GM12873 (cell line): ENCODE data around the gene LRP1B.

ENCODE experiments used
- CTCF ChIP-seq: IDR thresholded peaks from 2 replicates; pipeline ENCODE4 v1.5.1; 2012; ENCODE audit warnings: low read depth, mild to moderate bottlenecking, moderate library complexity, low read length, control low read depth; ENCODE audit not compliant: insufficient read depth; ENCODE audit errors: missing control alignments

Gene LRP1B

GRCh38 chr2:141929331-141930252 lies 201.2 kb downstream of the LRP1B start:
- no peak for TF ChIP-seq CTCF

- no peak for TF ChIP-seq CTCF
Observed at GRCh38 chr2:141928476-141928875, 202.3 kb downstream of the LRP1B start.

GRCh38 chr2:141927536-141927935 lies 203.3 kb downstream of the LRP1B start:
- no peak for TF ChIP-seq CTCF

GRCh38 chr2:141925511-141925910 lies 205.3 kb downstream of the LRP1B start:
- no peak for TF ChIP-seq CTCF

- TF ChIP-seq CTCF = no peak
Observed at GRCh38 chr2:141923657-141924056, 207.2 kb downstream of the LRP1B start.

GRCh38 chr2:141911485-141912066 lies 219.2 kb downstream of the LRP1B start:
- peak; percentile 44 for TF ChIP-seq CTCF

- no peak for TF ChIP-seq CTCF
Observed at GRCh38 chr2:141906678-141907077, 224.1 kb downstream of the LRP1B start.
